ENCODE data around the gene CAPN12.

CAPN12 gene

DNA sequence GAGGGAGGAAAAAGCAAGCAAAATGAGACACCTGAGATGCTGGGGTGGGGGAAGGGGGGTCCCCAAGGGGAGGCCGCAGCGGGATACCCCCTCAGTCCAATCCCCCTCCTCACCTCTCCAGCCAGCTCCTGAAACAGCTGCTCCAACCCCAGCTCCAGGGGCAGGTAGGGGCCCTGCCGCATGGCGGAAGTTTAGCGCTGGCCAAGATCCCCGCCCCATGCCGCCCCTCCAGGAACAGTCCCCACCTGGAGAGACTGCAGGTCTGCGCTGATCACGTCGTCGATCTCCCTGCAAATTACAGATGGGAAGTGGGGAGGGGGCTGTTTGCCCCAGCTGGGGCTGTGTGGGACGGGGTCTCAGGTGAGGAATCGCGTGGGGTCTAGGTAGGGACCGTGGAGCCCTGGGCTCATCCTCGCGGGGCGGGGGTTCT, 9.0 kb downstream of the CAPN12 start:
- Histone ChIP-seq H3K4me3 (ENCODE audit: low read depth in 1 of 2, low read length in 1 of 2) (no peak overlapping the region), H3K4me1 (ENCODE audit: control insufficient read depth in 1 of 2, insufficient read depth in 1 of 2, low read depth in 1 of 2, low read length in 1 of 2) (peaks cover 24 to 37% of the 10 kb centered on the region in 2 experiments), H3K9me3 (no peaks in the 10 kb centered on the region), H3K27ac (peak overlapping the region; percentile 59), H3K27me3 (peaks cover 40% of the 10 kb centered on the region), H3K36me3 (peaks cover 18% of the 10 kb centered on the region)
- TF ChIP-seq, protein P1, sequence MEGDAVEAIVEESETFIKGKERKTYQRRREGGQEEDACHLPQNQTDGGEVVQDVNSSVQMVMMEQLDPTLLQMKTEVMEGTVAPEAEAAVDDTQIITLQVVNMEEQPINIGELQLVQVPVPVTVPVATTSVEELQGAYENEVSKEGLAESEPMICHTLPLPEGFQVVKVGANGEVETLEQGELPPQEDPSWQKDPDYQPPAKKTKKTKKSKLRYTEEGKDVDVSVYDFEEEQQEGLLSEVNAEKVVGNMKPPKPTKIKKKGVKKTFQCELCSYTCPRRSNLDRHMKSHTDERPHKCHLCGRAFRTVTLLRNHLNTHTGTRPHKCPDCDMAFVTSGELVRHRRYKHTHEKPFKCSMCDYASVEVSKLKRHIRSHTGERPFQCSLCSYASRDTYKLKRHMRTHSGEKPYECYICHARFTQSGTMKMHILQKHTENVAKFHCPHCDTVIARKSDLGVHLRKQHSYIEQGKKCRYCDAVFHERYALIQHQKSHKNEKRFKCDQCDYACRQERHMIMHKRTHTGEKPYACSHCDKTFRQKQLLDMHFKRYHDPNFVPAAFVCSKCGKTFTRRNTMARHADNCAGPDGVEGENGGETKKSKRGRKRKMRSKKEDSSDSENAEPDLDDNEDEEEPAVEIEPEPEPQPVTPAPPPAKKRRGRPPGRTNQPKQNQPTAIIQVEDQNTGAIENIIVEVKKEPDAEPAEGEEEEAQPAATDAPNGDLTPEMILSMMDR (IDR thresholded peaks at IDR 0.05), result no peak

DNA sequence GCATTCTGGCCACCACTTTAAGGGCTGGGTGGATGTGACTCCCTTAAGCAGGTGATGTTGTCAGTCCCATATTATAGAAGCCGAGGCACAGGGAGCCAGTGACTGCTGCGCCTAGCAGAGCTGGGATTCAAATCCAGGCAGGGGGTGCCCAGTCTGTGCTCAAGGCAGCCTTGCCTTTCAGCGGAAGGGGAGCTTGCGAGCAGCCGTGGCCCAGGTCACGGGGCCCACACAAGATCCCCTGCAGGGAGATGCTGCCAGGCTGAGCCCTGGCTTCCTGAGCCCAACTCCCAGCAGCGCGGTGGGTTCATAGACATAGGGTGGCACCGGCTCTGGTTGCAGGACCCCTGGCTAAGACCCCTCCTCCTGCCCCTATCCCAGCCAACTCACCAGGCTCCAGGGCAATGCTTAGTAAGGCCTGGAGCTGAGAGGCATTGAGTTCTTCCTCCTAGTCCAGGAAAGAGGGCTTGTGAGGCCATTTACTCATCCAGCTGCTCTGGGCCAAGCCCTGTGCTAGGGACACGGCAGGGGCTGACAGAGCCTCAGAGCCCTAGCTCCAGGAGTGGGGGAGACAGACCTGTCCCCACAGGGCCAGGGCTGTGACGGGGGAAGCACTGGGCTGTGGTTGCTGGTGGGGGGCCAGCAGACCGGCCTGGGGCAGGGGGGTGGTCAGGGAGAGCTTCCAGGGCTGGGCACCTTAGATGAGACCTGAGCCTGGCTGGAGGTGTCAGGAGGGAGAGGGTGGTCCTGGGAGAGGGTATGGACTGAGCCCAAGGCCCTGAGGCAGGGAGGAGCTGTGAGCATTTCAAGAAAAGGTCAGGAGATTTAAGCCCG, 9.6 kb downstream of the CAPN12 start:
- Histone ChIP-seq H3K36me3 (peaks cover 24% of the 10 kb centered on the region), H3K4me1 (ENCODE audit: control insufficient read depth in 1 of 2, insufficient read depth in 1 of 2, low read depth in 1 of 2, low read length in 1 of 2) (peaks cover 24 to 37% of the 10 kb centered on the region in 2 experiments), H3K27ac (peak overlapping the region; percentile 59), H3K9me3 (no peaks in the 10 kb centered on the region), H3K4me3 (ENCODE audit: low read depth in 1 of 2, low read length in 1 of 2) (peak overlapping the region in 1 of 2 experiments; percentile 24), H3K27me3 (peaks cover 40% of the 10 kb centered on the region)
- TF ChIP-seq, protein P1 (IDR thresholded peaks at IDR 0.05), result no peak

DNA sequence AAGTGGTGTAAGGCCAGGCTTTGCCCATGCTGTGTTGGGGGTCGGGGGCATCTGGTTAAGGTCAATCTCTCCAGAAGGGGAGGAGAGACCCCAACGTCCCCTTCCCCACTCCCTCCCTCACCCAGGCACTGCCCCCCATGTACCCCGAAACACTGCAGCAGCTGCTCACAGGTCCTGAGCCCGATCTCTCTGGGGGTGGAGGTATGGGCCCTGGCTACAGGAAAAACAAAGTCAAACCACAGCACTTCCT, 10.2 kb downstream of the CAPN12 start:
- Histone ChIP-seq H3K4me3 (ENCODE audit: low read depth in 1 of 2, low read length in 1 of 2) (peak overlapping the region in 1 of 2 experiments; percentile 24), H3K27ac (peak overlapping the region; percentile 59), H3K4me1 (ENCODE audit: control insufficient read depth in 1 of 2, insufficient read depth in 1 of 2, low read depth in 1 of 2, low read length in 1 of 2) (peaks cover 24 to 37% of the 10 kb centered on the region in 2 experiments), H3K9me3 (no peaks in the 10 kb centered on the region), H3K36me3 (peaks cover 29% of the 10 kb centered on the region), H3K27me3 (peaks cover 40% of the 10 kb centered on the region)
- TF ChIP-seq, protein P1 (IDR thresholded peaks at IDR 0.05), result no peak

DNA sequence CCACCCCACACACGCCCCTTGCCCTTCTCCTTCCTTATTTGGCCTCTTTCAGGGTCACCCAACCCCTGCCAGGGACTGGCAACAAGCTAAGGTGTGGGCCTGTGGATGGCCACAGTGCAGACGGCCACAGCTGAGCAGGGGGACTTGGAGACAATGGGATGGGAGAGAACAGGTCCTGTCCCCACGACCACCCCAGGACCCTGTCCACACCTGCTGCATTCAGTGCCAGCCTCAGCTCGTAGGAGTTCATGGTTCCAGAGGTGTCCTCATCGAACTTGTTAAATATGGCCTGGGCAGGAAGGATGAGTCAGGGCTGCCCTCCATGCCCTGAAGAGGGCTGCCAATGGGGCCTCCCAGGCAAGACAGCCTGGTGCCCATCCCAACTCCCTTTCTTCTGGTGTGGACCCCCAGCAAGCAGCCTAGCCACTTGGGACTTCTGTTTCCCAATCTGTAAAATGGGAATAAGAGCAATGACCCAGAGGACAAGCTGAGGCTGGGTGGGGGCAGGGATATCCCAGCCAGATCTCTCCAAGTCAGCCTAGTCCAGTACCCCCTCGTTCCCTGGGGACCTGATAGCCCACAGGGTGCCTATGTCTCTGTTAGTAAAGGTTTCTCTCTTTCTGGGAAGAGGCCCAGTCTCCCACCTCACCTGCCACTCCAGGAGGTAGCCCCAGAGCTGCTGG, 10.6 kb downstream of the CAPN12 start:
- H3K4me3 ChIP-seq (ENCODE audit: low read depth in 1 of 2, low read length in 1 of 2), result peak overlapping the region in 1 of 2 experiments; percentile 24

DNA sequence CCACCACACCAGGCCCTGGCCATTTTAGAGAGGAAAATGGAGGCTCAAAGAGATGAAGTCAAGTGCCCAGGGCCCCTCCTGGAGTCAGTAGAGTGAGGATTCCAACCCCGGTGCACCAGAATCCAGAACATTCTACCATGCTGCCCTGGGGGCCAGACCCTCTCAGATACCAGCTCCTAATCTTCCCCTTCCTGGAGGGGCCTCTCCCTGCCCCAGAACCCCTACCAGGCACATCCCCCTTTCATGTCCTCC, 11.1 kb downstream of the CAPN12 start:
- no peak overlapping the region for H3K4me3 ChIP-seq (ENCODE audit: low read depth in 1 of 2, low read length in 1 of 2)
- TF ChIP-seq, protein P1 (IDR thresholded peaks at IDR 0.05), result no peak
- no peaks in the 10 kb centered on the region for H3K9me3 ChIP-seq
- peaks cover 30% of the 10 kb centered on the region for H3K27me3 ChIP-seq
- H3K36me3 ChIP-seq, result peaks cover 38% of the 10 kb centered on the region
- H3K27ac ChIP-seq, result no peak overlapping the region
- peaks cover 24 to 37% of the 10 kb centered on the region in 2 experiments for H3K4me1 ChIP-seq (ENCODE audit: control insufficient read depth in 1 of 2, insufficient read depth in 1 of 2, low read depth in 1 of 2, low read length in 1 of 2)

More for the DNA sequence above, 10.6 kb downstream of the CAPN12 start:
- peaks cover 24 to 37% of the 10 kb centered on the region in 2 experiments for H3K4me1 ChIP-seq (ENCODE audit: control insufficient read depth in 1 of 2, insufficient read depth in 1 of 2, low read depth in 1 of 2, low read length in 1 of 2)
- TF ChIP-seq, protein P1 (IDR thresholded peaks at IDR 0.05), result no peak
- peak overlapping the region; percentile 59 for H3K27ac ChIP-seq
- H3K27me3 ChIP-seq, result peaks cover 35% of the 10 kb centered on the region
- H3K9me3 ChIP-seq, result no peaks in the 10 kb centered on the region
- H3K36me3 ChIP-seq, result peaks cover 34% of the 10 kb centered on the region
